SK-N-SH (cell line): Measurements from ENCODE around the gene LMNTD2. TPM values are rescaled to one million over a fixed set of nuclear protein-coding genes. Genes with fewer than 3 reads are reported as not detected.

Experiments used
- CTCF ChIA-PET: fragments of 300-600, 350-600 bp; formaldehyde crosslinking; extraction: SDS; loops from one replicate; lab custom pipeline; 2021; lab: Yijun Ruan, JAX
- POLR2A ChIA-PET: fragments of 350-600 bp; sonication (Branson Sonifier 250); formaldehyde crosslinking; extraction: SDS; loops from one replicate; lab custom pipeline; 2020; ENCODE audit warnings: antibody characterized with exemption, inconsistent platforms; lab: Yijun Ruan, JAX
- DNase-seq: peaks from one replicate; pipeline ENCODE4 v3.0.0; 2012
- H2AFZ ChIP-seq: fragments of 200-600 bp; sonication (generic); 2 replicates; pipeline ENCODE4 v1.8.1; 2016; ENCODE audit warnings: antibody characterized with exemption, mild to moderate bottlenecking, low read depth
- H3F3A ChIP-seq: fragments of 200-600 bp; sonication (generic); replicated peaks from 2 replicates; pipeline ENCODE3; 2016; ENCODE audit warnings: antibody characterized with exemption, mild to moderate bottlenecking; ENCODE audit not compliant: insufficient read depth
- H3K27ac ChIP-seq, 2 experiments: fragments of 200-500 bp in 1 of 2; fragments of 200-600 bp in 1 of 2; sonication (Bioruptor generic) in 1 of 2; sonication (generic), shearing (Covaris generic) in 1 of 2; 2 replicates each; pipeline versions ENCODE4 v1.5.1 to v1.6.1; 2014 to 2016; ENCODE audit warnings: low read depth in 2 of 2, inconsistent platforms in 1 of 2, low read length in 1 of 2, mild to moderate bottlenecking in 1 of 2, mixed read lengths in 1 of 2
- H3K27me3 ChIP-seq: fragments of 200-600 bp; sonication (generic), shearing (Covaris generic); 2 replicates; pipeline ENCODE4 v1.6.1; 2016; ENCODE audit warnings: mixed run types; ENCODE audit not compliant: insufficient read depth
- H3K36me3 ChIP-seq, 2 experiments: fragments of 200-500 bp in 1 of 2; fragments of 200-600 bp in 1 of 2; sonication (Bioruptor generic) in 1 of 2; sonication (generic) in 1 of 2; replicated peaks in 1 of 2; 2 replicates each; pipeline versions ENCODE3 to v1.5.1; 2014 to 2016; ENCODE audit warnings: low read length in 1 of 2, mild to moderate bottlenecking in 1 of 2; ENCODE audit not compliant: insufficient read depth in 2 of 2, control insufficient read depth in 1 of 2
- H3K4me1 ChIP-seq, 2 experiments: fragments of 200-500 bp in 1 of 2; fragments of 200-600 bp in 1 of 2; sonication (Bioruptor generic) in 1 of 2; sonication (generic), shearing (Covaris generic) in 1 of 2; 2 replicates each; pipeline versions ENCODE4 v1.5.1 to v1.6.1; 2014 to 2016; ENCODE audit warnings: low read depth in 1 of 2, low read length in 1 of 2, mixed run types in 1 of 2; ENCODE audit not compliant: insufficient read depth in 2 of 2, control insufficient read depth in 1 of 2
- H3K4me2 ChIP-seq: fragments of 200-600 bp; sonication (generic), shearing (Covaris generic); 2 replicates; pipeline ENCODE4 v1.6.1; 2017; ENCODE audit warnings: mixed run types
- H3K4me3 ChIP-seq, 2 experiments: fragments of 200-500 bp in 1 of 2; fragments of 200-600 bp in 1 of 2; sonication (Bioruptor generic) in 1 of 2; sonication (generic), shearing (Covaris generic) in 1 of 2; 2 replicates each; pipeline versions ENCODE4 v1.5.1 to v1.8.1; 2014 to 2016; ENCODE audit warnings: low read depth in 2 of 2, inconsistent platforms in 1 of 2, low read length in 1 of 2, mild to moderate bottlenecking in 1 of 2, mixed read lengths in 1 of 2, moderate library complexity in 1 of 2
- H3K79me2 ChIP-seq: fragments of 200-600 bp; sonication (generic); 2 replicates; pipeline ENCODE4 v1.8.1; 2017; ENCODE audit warnings: mild to moderate bottlenecking; ENCODE audit not compliant: insufficient read depth
- H3K9ac ChIP-seq: fragments of 200-600 bp; sonication (generic); 2 replicates; pipeline ENCODE4 v1.6.1; 2017; ENCODE audit warnings: mixed run types
- H3K9me2 ChIP-seq: fragments of 200-600 bp; sonication (generic); 2 replicates; pipeline ENCODE4 v1.6.1; 2017; ENCODE audit warnings: mixed run types
- H3K9me3 ChIP-seq: fragments of 200-600 bp; sonication (generic); 2 replicates; pipeline ENCODE4 v1.6.1; 2017; ENCODE audit warnings: mixed run types, mild to moderate bottlenecking, moderate library complexity
- H4K20me1 ChIP-seq: fragments of 200-600 bp; sonication (generic); 2 replicates; pipeline ENCODE4 v1.6.1; 2017; ENCODE audit warnings: mild to moderate bottlenecking, mixed run types; ENCODE audit not compliant: insufficient read depth
- ELF1 ChIP-seq: IDR thresholded peaks from 2 replicates; pipeline ENCODE4 v1.4.0; 2012
- EP300 ChIP-seq, 2 experiments: IDR thresholded peaks; 2 replicates each; pipeline versions ENCODE4 v1.4.0 to v1.6.1; 2012; ENCODE audit warnings: borderline replicate concordance in 1 of 2, low read depth in 1 of 2, low read length in 1 of 2
- FOXJ3 ChIP-seq: sonication (generic); formaldehyde crosslinking; IDR thresholded peaks from 2 replicates; pipeline ENCODE4 v1.5.1; 2020; ENCODE audit warnings: mild to moderate bottlenecking, missing genetic modification reagents
- FOXM1 ChIP-seq: IDR thresholded peaks from 2 replicates; pipeline ENCODE4 v1.4.0; 2012; ENCODE audit warnings: low read depth, mild to moderate bottlenecking
- GABPA ChIP-seq: IDR thresholded peaks from 2 replicates; pipeline ENCODE4 v1.4.0; 2012; ENCODE audit warnings: low read depth, mild to moderate bottlenecking
- NRF1 ChIP-seq: IDR thresholded peaks from 2 replicates; pipeline ENCODE4 v1.6.1; 2012; ENCODE audit warnings: low read depth, mild to moderate bottlenecking, low read length
- RFX5 ChIP-seq: IDR thresholded peaks from 2 replicates; pipeline ENCODE4 v1.6.1; 2012; ENCODE audit warnings: mild to moderate bottlenecking, improper control_type of control experiment, low read length
- SMC3 ChIP-seq: IDR thresholded peaks from 2 replicates; pipeline ENCODE4 v1.6.1; 2012; ENCODE audit warnings: low read depth, low read length, improper control_type of control experiment
- TAF1 ChIP-seq: IDR thresholded peaks from 2 replicates; pipeline ENCODE4 v1.6.1; 2012; ENCODE audit warnings: low read depth, mild to moderate bottlenecking, low read length, moderate library complexity, borderline replicate concordance
- TCF12 ChIP-seq: IDR thresholded peaks from 2 replicates; pipeline ENCODE4 v1.4.0; 2012
- YY1 ChIP-seq: IDR thresholded peaks from 2 replicates; pipeline ENCODE4 v1.4.0; 2012; ENCODE audit warnings: low read depth, mild to moderate bottlenecking
- WGBS: methylation state at CpG from one replicate; pipeline ENCODE4 v1.1.6; 2017; ENCODE audit warnings: low lambda C conversion rate; 5-methylcytosine and 5-hydroxymethylcytosine counted together
- polyA plus RNA-seq, 3 experiments: library from polyadenylated mRNA; depleted of rRNA; stranded (reverse); fragments of >200 nt; gene quantifications; 2 replicates each; pipeline ENCODE4 v1.2.3, GENCODE V29; 2012
- TF ChIP-seq, protein P1 (sequence below): IDR thresholded peaks from 2 replicates; pipeline ENCODE4 v1.4.0; 2012; ENCODE audit warnings: low read depth, borderline replicate concordance
- TF ChIP-seq, protein P2 (sequence below): IDR thresholded peaks from 2 replicates; pipeline ENCODE4 v1.4.0; 2012; ENCODE audit warnings: low read depth

The LMNTD2 gene
- polyA plus RNA-seq, 1 of the 3 experiments (the other 2 are of a cell fraction), result 2.4 TPM

DNA sequence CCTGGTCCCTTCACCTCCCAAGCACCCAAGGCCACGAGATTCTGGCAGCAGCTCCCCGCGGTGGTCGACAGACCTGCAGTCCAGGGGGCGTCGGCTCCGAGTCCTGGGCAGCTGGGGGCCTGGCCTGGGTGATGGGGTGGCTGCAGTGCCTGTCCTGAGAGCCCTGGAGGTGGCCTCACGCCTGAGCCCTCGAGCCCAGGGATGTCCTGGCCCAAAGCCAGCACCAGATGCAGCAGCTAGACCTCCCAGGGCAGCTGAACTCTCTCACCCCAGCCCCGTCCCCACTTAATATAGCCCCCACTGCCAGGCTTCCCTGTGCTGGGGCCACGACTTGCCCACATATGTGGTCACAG, 6.6 kb downstream of the LMNTD2 start:
- peaks cover 11% of the 10 kb centered on the region for H3K27me3 ChIP-seq
- CTCF ChIA-PET, result interaction anchor here (0.9 to 3.6 kb wide), 12 partner anchors 12 to 229 kb away, joined by 3 to 41 read pairs (median 4); partner anchors contain the start of gene TMEM80

DNA sequence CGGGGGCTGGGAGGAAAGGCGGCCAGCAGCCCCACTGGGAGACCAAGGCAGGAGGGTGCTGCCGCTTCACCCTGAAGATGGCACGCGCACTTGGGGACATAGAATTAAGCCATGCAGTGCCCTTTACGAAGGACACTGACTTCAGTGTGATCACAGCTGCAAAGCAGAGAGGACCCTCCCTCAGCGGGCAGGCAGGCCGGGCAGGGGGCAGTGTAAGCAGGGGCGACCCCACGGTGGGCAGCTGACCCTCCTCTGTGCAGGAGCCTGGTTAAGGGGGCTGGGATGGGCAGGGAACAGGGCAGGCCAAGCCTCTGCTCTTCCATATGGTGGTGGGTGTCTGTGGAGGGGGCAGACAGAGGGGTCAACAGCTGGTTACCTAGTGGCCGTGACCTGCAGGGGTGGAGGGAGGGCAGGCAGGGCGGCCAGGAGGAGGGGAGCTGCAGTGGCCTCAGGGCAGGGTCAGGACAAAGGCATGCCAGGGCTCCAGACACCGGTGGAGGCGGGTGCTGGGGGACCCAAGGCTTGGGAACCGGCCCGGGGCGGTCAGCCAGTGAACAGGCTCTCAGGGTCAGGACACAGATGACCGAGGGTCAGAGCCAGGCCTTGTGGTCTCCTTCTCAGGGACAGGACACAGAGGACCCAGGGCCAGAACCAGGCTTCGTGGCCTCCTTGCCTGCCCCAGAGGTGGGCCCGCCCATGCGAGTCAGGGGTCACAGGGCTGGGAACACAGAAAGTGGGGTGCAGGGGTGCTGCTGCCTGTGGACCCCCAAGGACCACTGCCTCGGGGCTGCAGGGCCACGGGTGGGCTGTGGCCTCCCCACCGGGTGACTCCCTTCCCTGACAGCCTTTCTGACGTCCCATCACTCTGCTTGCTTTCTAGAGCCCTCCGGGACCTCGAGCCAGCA, 7.2 kb downstream of the LMNTD2 start:
- no peak overlapping the region for H3K9ac ChIP-seq
- H3K9me2 ChIP-seq, result no peaks in the 10 kb centered on the region
- no peaks in the 10 kb centered on the region for H3K36me3 ChIP-seq
- TF ChIP-seq NRF1 (no peak), FOXM1 (no peak), TAF1 (no peak), GABPA (no peak), RFX5 (no peak), FOXJ3 (CRISPR knock-in tag) (no peak), YY1 (no peak), TCF12 (no peak), ELF1 (no peak), EP300 (IDR thresholded peaks at IDR 0.05; ENCODE audit: borderline replicate concordance in 1 of 2, low read depth in 1 of 2, low read length in 1 of 2) (no peak), SMC3 (no peak)
- TF ChIP-seq, protein P1, sequence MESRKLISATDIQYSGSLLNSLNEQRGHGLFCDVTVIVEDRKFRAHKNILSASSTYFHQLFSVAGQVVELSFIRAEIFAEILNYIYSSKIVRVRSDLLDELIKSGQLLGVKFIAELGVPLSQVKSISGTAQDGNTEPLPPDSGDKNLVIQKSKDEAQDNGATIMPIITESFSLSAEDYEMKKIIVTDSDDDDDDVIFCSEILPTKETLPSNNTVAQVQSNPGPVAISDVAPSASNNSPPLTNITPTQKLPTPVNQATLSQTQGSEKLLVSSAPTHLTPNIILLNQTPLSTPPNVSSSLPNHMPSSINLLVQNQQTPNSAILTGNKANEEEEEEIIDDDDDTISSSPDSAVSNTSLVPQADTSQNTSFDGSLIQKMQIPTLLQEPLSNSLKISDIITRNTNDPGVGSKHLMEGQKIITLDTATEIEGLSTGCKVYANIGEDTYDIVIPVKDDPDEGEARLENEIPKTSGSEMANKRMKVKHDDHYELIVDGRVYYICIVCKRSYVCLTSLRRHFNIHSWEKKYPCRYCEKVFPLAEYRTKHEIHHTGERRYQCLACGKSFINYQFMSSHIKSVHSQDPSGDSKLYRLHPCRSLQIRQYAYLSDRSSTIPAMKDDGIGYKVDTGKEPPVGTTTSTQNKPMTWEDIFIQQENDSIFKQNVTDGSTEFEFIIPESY, result no peak
- H3K27ac ChIP-seq, result no peak overlapping the region
- H3K4me2 ChIP-seq, result no peak overlapping the region
- POLR2A ChIA-PET, result no interaction called here
- 93% methylated on average over 5 of the region's 27 CpGs for WGBS
- no peaks in the 10 kb centered on the region for H3K9me3 ChIP-seq
- no peak for DNase-seq
- H4K20me1 ChIP-seq, result no peaks in the 10 kb centered on the region
- no peak overlapping the region for H2AFZ ChIP-seq
- H3K79me2 ChIP-seq, result no peaks in the 10 kb centered on the region
- CTCF ChIA-PET, result interaction anchor here (0.7 to 3.6 kb wide), 7 partner anchors 13 to 170 kb away, joined by 3 to 41 read pairs (median 3); partner anchors contain the start of gene TMEM80
- H3F3A ChIP-seq, result no peaks in the 10 kb centered on the region
- peaks cover 11% of the 10 kb centered on the region for H3K27me3 ChIP-seq
- no peak overlapping the region for H3K4me3 ChIP-seq
- H3K4me1 ChIP-seq, result peaks cover 0 to 19% of the 10 kb centered on the region in 2 experiments; a peak in 1 of 4 replicates

More for the DNA sequence above, 6.6 kb downstream of the LMNTD2 start:
- 67% methylated on average over 3 of the region's 11 CpGs for WGBS
- Histone ChIP-seq H3K79me2 (no peaks in the 10 kb centered on the region), H3K4me3 (no peak overlapping the region), H3K4me2 (no peak overlapping the region), H3K9me2 (no peaks in the 10 kb centered on the region), H2AFZ (no peak overlapping the region), H3K4me1 (peaks cover 0 to 19% of the 10 kb centered on the region in 2 experiments; a peak in 1 of 4 replicates), H3K9ac (no peak overlapping the region), H3F3A (no peaks in the 10 kb centered on the region), H3K27ac (no peak overlapping the region), H4K20me1 (no peaks in the 10 kb centered on the region), H3K36me3 (no peaks in the 10 kb centered on the region), H3K9me3 (no peaks in the 10 kb centered on the region)
- TF ChIP-seq, protein P2, sequence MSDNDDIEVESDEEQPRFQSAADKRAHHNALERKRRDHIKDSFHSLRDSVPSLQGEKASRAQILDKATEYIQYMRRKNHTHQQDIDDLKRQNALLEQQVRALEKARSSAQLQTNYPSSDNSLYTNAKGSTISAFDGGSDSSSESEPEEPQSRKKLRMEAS, result no peak
- no peak for TF ChIP-seq FOXM1
- POLR2A ChIA-PET, result no interaction called here
- DNase-seq, result no peak
